ENCODE measurements around the gene NEK6.

Gene NEK6

DNA sequence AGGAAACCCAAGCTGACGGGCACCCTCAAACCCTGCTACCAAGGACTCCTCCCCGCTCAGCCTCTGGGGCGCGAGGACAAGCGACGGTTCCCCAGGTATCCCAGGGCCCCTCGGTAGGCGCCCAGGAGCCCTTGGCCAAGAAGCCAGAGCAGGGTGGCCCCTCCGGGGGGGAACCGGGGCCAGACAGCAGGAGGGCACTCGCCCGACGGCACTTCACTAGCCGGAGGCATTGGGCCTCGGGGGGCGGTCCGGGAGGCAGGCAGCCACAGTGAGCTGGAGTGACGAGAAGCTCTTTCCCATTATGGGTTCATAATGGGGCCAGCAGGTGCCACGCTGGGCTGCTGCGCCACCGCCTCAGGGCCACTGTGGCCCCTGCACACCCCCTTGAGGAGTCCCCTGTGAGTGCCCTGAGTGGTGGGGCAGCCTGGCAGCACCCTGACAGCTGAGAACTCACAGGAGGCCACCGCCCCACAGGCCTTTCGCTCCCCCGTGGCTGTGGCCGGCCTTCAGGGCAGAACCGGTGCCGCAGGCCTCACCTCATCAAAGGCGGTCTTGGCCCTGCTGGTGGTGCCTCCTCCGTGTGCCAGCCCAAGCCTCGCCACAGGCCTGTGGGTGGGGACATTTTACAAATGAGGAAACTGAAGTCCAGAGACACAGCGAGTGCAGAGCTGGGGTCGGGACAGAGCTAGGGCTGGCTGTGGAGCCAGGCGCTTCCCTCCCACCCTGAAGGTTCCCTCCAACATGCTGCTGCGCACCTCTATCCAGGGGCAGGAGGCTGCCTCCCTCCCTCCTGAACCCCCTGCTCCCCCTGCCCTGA, 88.8 kb downstream of the NEK6 start:
- TF ChIP-seq, protein P1, sequence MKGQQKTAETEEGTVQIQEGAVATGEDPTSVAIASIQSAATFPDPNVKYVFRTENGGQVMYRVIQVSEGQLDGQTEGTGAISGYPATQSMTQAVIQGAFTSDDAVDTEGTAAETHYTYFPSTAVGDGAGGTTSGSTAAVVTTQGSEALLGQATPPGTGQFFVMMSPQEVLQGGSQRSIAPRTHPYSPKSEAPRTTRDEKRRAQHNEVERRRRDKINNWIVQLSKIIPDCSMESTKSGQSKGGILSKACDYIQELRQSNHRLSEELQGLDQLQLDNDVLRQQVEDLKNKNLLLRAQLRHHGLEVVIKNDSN (IDR thresholded peaks at IDR 0.05): no peak
- TF ChIP-seq EGR1 (IDR thresholded peaks at IDR 0.05) (no peak), NFIC (IDR thresholded peaks at IDR 0.05) (no peak), CEBPB (IDR thresholded peaks at IDR 0.05) (no peak), TEAD4 (IDR thresholded peaks at IDR 0.05) (no peak), YY1 (IDR thresholded peaks at IDR 0.05; ENCODE audit: low read depth) (no peak), TAF1 (IDR thresholded peaks at IDR 0.05; ENCODE audit: low read depth) (no peak), ZBTB7A (IDR thresholded peaks at IDR 0.05; ENCODE audit: low read depth) (no peak), CREB1 (IDR thresholded peaks at IDR 0.05; ENCODE audit: low read depth) (no peak), TCF12 (IDR thresholded peaks at IDR 0.05; ENCODE audit: low read depth) (no peak), EP300 (IDR thresholded peaks at IDR 0.05; ENCODE audit: borderline replicate concordance) (no peak), RAD21 (IDR thresholded peaks at IDR 0.05; ENCODE audit: low read depth) (no peak)
- TF ChIP-seq, protein P2, sequence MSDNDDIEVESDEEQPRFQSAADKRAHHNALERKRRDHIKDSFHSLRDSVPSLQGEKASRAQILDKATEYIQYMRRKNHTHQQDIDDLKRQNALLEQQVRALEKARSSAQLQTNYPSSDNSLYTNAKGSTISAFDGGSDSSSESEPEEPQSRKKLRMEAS (IDR thresholded peaks at IDR 0.05): no peak
- TF ChIP-seq, protein P3, sequence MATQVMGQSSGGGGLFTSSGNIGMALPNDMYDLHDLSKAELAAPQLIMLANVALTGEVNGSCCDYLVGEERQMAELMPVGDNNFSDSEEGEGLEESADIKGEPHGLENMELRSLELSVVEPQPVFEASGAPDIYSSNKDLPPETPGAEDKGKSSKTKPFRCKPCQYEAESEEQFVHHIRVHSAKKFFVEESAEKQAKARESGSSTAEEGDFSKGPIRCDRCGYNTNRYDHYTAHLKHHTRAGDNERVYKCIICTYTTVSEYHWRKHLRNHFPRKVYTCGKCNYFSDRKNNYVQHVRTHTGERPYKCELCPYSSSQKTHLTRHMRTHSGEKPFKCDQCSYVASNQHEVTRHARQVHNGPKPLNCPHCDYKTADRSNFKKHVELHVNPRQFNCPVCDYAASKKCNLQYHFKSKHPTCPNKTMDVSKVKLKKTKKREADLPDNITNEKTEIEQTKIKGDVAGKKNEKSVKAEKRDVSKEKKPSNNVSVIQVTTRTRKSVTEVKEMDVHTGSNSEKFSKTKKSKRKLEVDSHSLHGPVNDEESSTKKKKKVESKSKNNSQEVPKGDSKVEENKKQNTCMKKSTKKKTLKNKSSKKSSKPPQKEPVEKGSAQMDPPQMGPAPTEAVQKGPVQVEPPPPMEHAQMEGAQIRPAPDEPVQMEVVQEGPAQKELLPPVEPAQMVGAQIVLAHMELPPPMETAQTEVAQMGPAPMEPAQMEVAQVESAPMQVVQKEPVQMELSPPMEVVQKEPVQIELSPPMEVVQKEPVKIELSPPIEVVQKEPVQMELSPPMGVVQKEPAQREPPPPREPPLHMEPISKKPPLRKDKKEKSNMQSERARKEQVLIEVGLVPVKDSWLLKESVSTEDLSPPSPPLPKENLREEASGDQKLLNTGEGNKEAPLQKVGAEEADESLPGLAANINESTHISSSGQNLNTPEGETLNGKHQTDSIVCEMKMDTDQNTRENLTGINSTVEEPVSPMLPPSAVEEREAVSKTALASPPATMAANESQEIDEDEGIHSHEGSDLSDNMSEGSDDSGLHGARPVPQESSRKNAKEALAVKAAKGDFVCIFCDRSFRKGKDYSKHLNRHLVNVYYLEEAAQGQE (IDR thresholded peaks at IDR 0.05; ENCODE audit: low read depth): no peak

DNA sequence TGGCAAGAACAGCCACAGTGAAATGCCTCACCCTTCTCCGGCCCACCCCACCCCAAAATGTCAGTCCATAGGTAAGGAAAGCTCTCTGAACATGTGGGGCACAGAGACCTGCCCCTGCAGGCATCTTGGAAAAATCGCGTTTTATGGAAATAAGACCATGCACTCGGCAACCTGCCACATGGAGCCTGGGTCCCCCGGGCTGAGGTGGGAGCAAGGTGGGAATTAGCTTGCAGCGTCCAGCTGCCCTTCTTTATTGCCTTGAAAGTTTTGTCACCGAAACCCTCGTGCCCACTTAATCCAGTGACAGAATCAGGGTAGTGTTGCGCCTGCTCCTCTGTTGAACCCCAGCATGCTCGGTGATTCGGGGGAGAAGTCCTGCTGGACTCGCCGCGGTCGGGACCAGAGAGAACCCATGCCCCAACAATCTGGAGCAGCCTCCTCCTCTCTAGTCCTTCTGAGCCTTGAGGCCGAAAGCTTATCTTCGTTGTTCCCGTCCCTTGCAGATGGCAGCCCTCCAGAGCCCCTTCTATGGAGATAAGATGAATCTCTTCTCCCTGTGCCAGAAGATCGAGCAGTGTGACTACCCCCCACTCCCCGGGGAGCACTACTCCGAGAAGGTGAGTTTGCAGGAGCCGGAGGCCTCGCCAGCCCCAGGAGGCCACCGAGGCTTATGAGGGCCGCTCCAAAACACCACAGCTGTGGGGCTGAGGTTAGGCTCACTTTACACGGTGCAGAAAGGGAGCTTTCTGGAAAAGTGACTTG, 89.6 kb downstream of the NEK6 start:
- TF ChIP-seq ZBTB7A (IDR thresholded peaks at IDR 0.05; ENCODE audit: low read depth): no peak
- TF ChIP-seq, protein P3 (IDR thresholded peaks at IDR 0.05; ENCODE audit: low read depth): no peak
- no peak for TF ChIP-seq YY1 (IDR thresholded peaks at IDR 0.05; ENCODE audit: low read depth)
- no peak for TF ChIP-seq EGR1 (IDR thresholded peaks at IDR 0.05)
- no peak for TF ChIP-seq TEAD4 (IDR thresholded peaks at IDR 0.05)
- TF ChIP-seq RAD21 (IDR thresholded peaks at IDR 0.05; ENCODE audit: low read depth): no peak
- TF ChIP-seq TAF1 (IDR thresholded peaks at IDR 0.05; ENCODE audit: low read depth): no peak
- no peak for TF ChIP-seq TCF12 (IDR thresholded peaks at IDR 0.05; ENCODE audit: low read depth)
- no peak for TF ChIP-seq CEBPB (IDR thresholded peaks at IDR 0.05)
- no peak for TF ChIP-seq EP300 (IDR thresholded peaks at IDR 0.05; ENCODE audit: borderline replicate concordance)
- no peak for TF ChIP-seq CREB1 (IDR thresholded peaks at IDR 0.05; ENCODE audit: low read depth)
- TF ChIP-seq NFIC (IDR thresholded peaks at IDR 0.05): no peak

DNA sequence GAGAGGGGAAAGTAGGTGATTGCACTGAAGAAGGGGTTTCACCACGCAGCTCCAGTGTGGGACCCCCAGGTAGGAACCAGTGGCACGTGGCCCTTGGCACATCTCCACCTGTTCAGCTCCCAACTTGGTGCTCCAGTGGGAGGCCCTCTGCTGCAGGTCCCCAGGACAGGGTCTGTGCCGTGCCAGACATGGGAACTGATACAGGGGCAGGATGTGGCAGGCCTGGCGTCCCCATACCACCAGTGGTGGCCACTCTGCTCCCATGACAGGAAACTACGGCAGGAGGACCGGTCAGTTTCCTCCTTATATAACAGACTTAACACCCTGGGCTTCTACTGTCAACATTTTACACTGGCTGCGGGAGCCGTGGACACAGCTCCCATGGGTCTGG, 90.2 kb downstream of the NEK6 start:
- no peak for TF ChIP-seq TCF12 (IDR thresholded peaks at IDR 0.05; ENCODE audit: low read depth)
- no peak for TF ChIP-seq CREB1 (IDR thresholded peaks at IDR 0.05; ENCODE audit: low read depth)
- no peak for TF ChIP-seq TEAD4 (IDR thresholded peaks at IDR 0.05)
- TF ChIP-seq, protein P3 (IDR thresholded peaks at IDR 0.05; ENCODE audit: low read depth): no peak
- no peak for TF ChIP-seq FOXM1 (IDR thresholded peaks at IDR 0.05; ENCODE audit: borderline replicate concordance, low read depth)
- TF ChIP-seq NFIC (IDR thresholded peaks at IDR 0.05): no peak
- TF ChIP-seq, protein P1 (IDR thresholded peaks at IDR 0.05): no peak
- no peak for TF ChIP-seq RAD21 (IDR thresholded peaks at IDR 0.05; ENCODE audit: low read depth)
- TF ChIP-seq YY1 (IDR thresholded peaks at IDR 0.05; ENCODE audit: low read depth): no peak
- TF ChIP-seq EGR1 (IDR thresholded peaks at IDR 0.05): no peak
- no peak for TF ChIP-seq TAF1 (IDR thresholded peaks at IDR 0.05; ENCODE audit: low read depth)
- no peak for TF ChIP-seq EP300 (IDR thresholded peaks at IDR 0.05; ENCODE audit: borderline replicate concordance)
- TF ChIP-seq ZBTB7A (IDR thresholded peaks at IDR 0.05; ENCODE audit: low read depth): no peak

DNA sequence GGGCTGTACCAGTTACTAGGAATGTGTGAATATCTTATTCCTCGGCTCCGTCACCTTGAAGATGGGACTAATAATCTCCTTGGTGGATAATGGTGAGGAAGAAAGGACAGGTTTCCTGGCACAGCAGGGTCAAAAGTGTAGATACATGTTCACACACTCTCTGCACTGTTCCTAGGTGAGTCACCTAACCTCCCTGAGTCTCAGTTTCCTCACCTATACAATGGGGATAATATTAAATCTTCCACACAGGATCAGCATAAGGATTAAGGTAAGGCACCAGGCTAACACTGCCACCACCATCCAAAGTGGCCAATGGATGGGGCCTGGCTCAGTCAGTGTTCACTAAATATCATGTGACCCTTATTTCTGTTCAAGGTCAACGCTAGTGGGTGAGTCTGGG, 90.6 kb downstream of the NEK6 start:
- no peak for TF ChIP-seq EP300 (IDR thresholded peaks at IDR 0.05; ENCODE audit: borderline replicate concordance)
- TF ChIP-seq FOXM1 (IDR thresholded peaks at IDR 0.05; ENCODE audit: borderline replicate concordance, low read depth): no peak
- no peak for TF ChIP-seq TAF1 (IDR thresholded peaks at IDR 0.05; ENCODE audit: low read depth)
- TF ChIP-seq RAD21 (IDR thresholded peaks at IDR 0.05; ENCODE audit: low read depth): no peak
- TF ChIP-seq, protein P1 (IDR thresholded peaks at IDR 0.05): no peak

All from Ishikawa (cell line).